HepG2 (cell line): ENCODE data around the gene HLA-B. TPM values are rescaled to one million over a fixed set of nuclear protein-coding genes. Genes with fewer than 3 reads are reported as not detected.

ENCODE experiments used
- ATF5 ChIP-seq: sonication (generic); formaldehyde crosslinking; IDR thresholded peaks from 2 replicates; pipeline ENCODE4 v1.4.0; 2020; ENCODE audit warnings: mild to moderate bottlenecking, low read depth, missing genetic modification reagents
- BCLAF1 ChIP-seq: fragments of 450-650 bp; IDR thresholded peaks from 2 replicates; pipeline ENCODE4 v1.6.1; 2017; ENCODE audit warnings: mild to moderate bottlenecking
- CENPBD1 ChIP-seq: sonication (generic); formaldehyde crosslinking; IDR thresholded peaks from 2 replicates; pipeline ENCODE4 v1.8.0; 2022; ENCODE audit warnings: missing genetic modification reagents, low read depth, mild to moderate bottlenecking, borderline replicate concordance
- ESRRA ChIP-seq: sonication (generic); formaldehyde crosslinking; IDR thresholded peaks from 2 replicates; pipeline ENCODE4 v1.5.1; 2020; ENCODE audit warnings: mild to moderate bottlenecking, low read depth, missing genetic modification reagents
- GABPA ChIP-seq, 2 experiments: IDR thresholded peaks; 2 replicates each; pipeline ENCODE4 v1.6.1; 2011 to 2016; ENCODE audit warnings: low read depth in 2 of 2, low read length in 1 of 2, missing biosample characterization in 1 of 2, missing genetic modification characterization in 1 of 2
- GMEB2 ChIP-seq: IDR thresholded peaks from 2 replicates; pipeline ENCODE4 v1.6.1; 2016; ENCODE audit warnings: missing biosample characterization, missing genetic modification reagents, low read depth
- JUND ChIP-seq: sonication (generic); formaldehyde crosslinking; IDR thresholded peaks from 2 replicates; pipeline ENCODE4 v1.8.0; 2022; ENCODE audit warnings: mild to moderate bottlenecking, missing genetic modification reagents
- KDM3A ChIP-seq: IDR thresholded peaks from 2 replicates; pipeline ENCODE4 v1.6.1; 2018; ENCODE audit warnings: low read depth, missing compliant biosample characterization
- KLF13 ChIP-seq: sonication (generic); formaldehyde crosslinking; IDR thresholded peaks from 2 replicates; pipeline ENCODE4 v1.4.0; 2020; ENCODE audit warnings: mild to moderate bottlenecking, missing genetic modification reagents
- NKX3-1 ChIP-seq: sonication (generic); formaldehyde crosslinking; IDR thresholded peaks from 2 replicates; pipeline ENCODE4 v1.5.0; 2020; ENCODE audit warnings: missing genetic modification reagents
- SCMH1 ChIP-seq: sonication (generic); formaldehyde crosslinking; IDR thresholded peaks from 2 replicates; pipeline ENCODE4 v1.9.0; 2021; ENCODE audit warnings: missing genetic modification reagents, mild to moderate bottlenecking, borderline replicate concordance
- SP140L ChIP-seq: sonication (generic); formaldehyde crosslinking; IDR thresholded peaks from 2 replicates; pipeline ENCODE4 v1.4.0; 2020; ENCODE audit warnings: missing genetic modification reagents, borderline replicate concordance
- TCF12 ChIP-seq, 2 experiments: fragments of 450-650 bp in 1 of 2; sonication (generic) in 1 of 2; formaldehyde crosslinking in 1 of 2; IDR thresholded peaks; 2 replicates each; pipeline versions ENCODE4 v1.6.1 to v1.8.0; 2017 to 2022; ENCODE audit warnings: antibody characterized with exemption in 1 of 2, mild to moderate bottlenecking in 1 of 2, missing genetic modification reagents in 1 of 2, moderate library complexity in 1 of 2
- TEAD3 ChIP-seq: optimal IDR thresholded peaks from 2 replicates; pipeline ENCODE3; 2016; ENCODE audit warnings: borderline replicate concordance
- TGIF2 ChIP-seq: IDR thresholded peaks from 2 replicates; pipeline ENCODE4 v1.6.1; 2016; ENCODE audit warnings: control low read depth, missing compliant biosample characterization
- TOPORS ChIP-seq: sonication (generic); formaldehyde crosslinking; IDR thresholded peaks from 2 replicates; pipeline ENCODE4 v1.8.0; 2023; ENCODE audit warnings: mild to moderate bottlenecking, missing genetic modification reagents
- ZC3H13 ChIP-seq: sonication (generic); formaldehyde crosslinking; IDR thresholded peaks from 2 replicates; pipeline ENCODE4 v1.8.1; 2023; ENCODE audit warnings: mild to moderate bottlenecking, missing genetic modification reagents, moderate library complexity
- ZFP37 ChIP-seq: sonication (generic); formaldehyde crosslinking; IDR thresholded peaks from 2 replicates; pipeline ENCODE4 v1.4.0; 2020; ENCODE audit warnings: missing genetic modification reagents, borderline replicate concordance
- ZKSCAN1 ChIP-seq: fragments of 150-350 bp; IDR thresholded peaks from 2 replicates; pipeline ENCODE4 v1.6.1; 2014; ENCODE audit warnings: low read length
- ZNF230 ChIP-seq: sonication (generic); formaldehyde crosslinking; IDR thresholded peaks from 2 replicates; pipeline ENCODE4 v1.4.0; 2020; ENCODE audit warnings: mild to moderate bottlenecking, missing genetic modification reagents
- ZNF335 ChIP-seq: sonication (generic); formaldehyde crosslinking; IDR thresholded peaks from 2 replicates; pipeline ENCODE4 v1.4.0; 2020; ENCODE audit warnings: missing genetic modification reagents
- ZNF563 ChIP-seq: sonication (generic); formaldehyde crosslinking; IDR thresholded peaks from 2 replicates; pipeline ENCODE4 v1.8.0; 2022; ENCODE audit warnings: mild to moderate bottlenecking, moderate library complexity, missing genetic modification reagents
- ZNF672 ChIP-seq: sonication (generic); formaldehyde crosslinking; IDR thresholded peaks from 2 replicates; pipeline ENCODE4 v1.8.1; 2022; ENCODE audit warnings: missing genetic modification reagents
- ZNF720 ChIP-seq: sonication (generic); formaldehyde crosslinking; IDR thresholded peaks from 2 replicates; pipeline ENCODE4 v1.4.0; 2020; ENCODE audit warnings: missing genetic modification reagents
- ZSCAN25 ChIP-seq: sonication (generic); formaldehyde crosslinking; IDR thresholded peaks from 2 replicates; pipeline ENCODE4 v1.8.0; 2022; ENCODE audit warnings: mild to moderate bottlenecking, missing genetic modification reagents
- polyA plus RNA-seq, 8 experiments: library from polyadenylated mRNA; depleted of rRNA in 3 of 8; stranded (reverse) in 7 of 8; unstranded in 1 of 8; fragments of >200 nt; fragmentation: Illumina TruSeq in 4 of 8; extraction: Trizol in 4 of 8; gene quantifications; 2 replicates each; pipeline versions ENCODE4 v1.2.1 to v1.2.3, GENCODE V29; 2011 to 2016; ENCODE audit warnings: low read depth in 4 of 8, missing spikeins in 1 of 8, mixed read lengths in 1 of 8; ENCODE audit not compliant: insufficient read depth in 1 of 8
- total RNA-seq, 5 experiments: library from RNA; depleted of rRNA; stranded (reverse); fragments of >200 nt; fragmentation: Illumina TruSeq; extraction: Trizol; gene quantifications; 2 replicates each; pipeline ENCODE4 v1.2.3, GENCODE V29; 2016; ENCODE audit warnings: low read depth in 1 of 5

The HLA-B gene
- total and polyA plus RNA-seq, 2 of the 13 experiments (the other 11 are each of a cell fraction or from before 2014, with no cell fraction given): 35.3 to 88.9 TPM

- TF ChIP-seq GABPA (IDR thresholded peaks at IDR 0.05; ENCODE audit: low read depth, low read length) (peak; percentile 36), GABPA (CRISPR knock-in tag; IDR thresholded peaks at IDR 0.05; ENCODE audit: low read depth) (peak; percentile 62), SP140L (peak; percentile 50; the same call in 1 of the 2 replicates), JUND (no peak), ZC3H13 (CRISPR knock-in tag) (peak; percentile 63; the same call in 1 of the 2 replicates), KLF13 (CRISPR knock-in tag) (no peak), ZNF720 (CRISPR knock-in tag) (no peak), KDM3A (CRISPR knock-in tag) (peak; percentile 83; the same call in 1 of the 2 replicates), ZNF563 (peak; percentile 88; the same call in 1 of the 2 replicates), ZSCAN25 (CRISPR knock-in tag) (peak; percentile 98), ATF5 (CRISPR knock-in tag) (peak; percentile 39; the same call in 1 of the 2 replicates), ZKSCAN1 (no peak), ZNF335 (CRISPR knock-in tag) (no peak), TGIF2 (CRISPR knock-in tag) (no peak), GMEB2 (CRISPR knock-in tag) (no peak), ESRRA (CRISPR knock-in tag) (peak; percentile 59; the same call in 1 of the 2 replicates), TOPORS (peak; percentile 92), ZNF230 (CRISPR knock-in tag) (peak; percentile 93), ZNF672 (CRISPR knock-in tag) (no peak), BCLAF1 (no peak), NKX3-1 (peak; percentile 77; the same call in 1 of the 2 replicates), TEAD3 (CRISPR knock-in tag) (peak; percentile 8), TCF12 (IDR thresholded peaks at IDR 0.05) (no peak), TCF12 (CRISPR knock-in tag; IDR thresholded peaks at IDR 0.05) (no peak), ZFP37 (peak; percentile 95), CENPBD1 (CRISPR knock-in tag) (no peak; the same call in 1 of the 2 replicates), SCMH1 (no peak)
Observed at GRCh38 chr6:31403283-31404060, 46.5 kb upstream of the HLA-B start, which contains the start of gene MICA (continued).
